SHP77 (cell line): ENCODE results near the gene SLC25A23.

Experiments used
- DNase-seq, 2 experiments: peaks; one replicate each; lab custom pipeline; 2025; lab: John Stamatoyannopoulos, UW

SLC25A23 gene

DNA sequence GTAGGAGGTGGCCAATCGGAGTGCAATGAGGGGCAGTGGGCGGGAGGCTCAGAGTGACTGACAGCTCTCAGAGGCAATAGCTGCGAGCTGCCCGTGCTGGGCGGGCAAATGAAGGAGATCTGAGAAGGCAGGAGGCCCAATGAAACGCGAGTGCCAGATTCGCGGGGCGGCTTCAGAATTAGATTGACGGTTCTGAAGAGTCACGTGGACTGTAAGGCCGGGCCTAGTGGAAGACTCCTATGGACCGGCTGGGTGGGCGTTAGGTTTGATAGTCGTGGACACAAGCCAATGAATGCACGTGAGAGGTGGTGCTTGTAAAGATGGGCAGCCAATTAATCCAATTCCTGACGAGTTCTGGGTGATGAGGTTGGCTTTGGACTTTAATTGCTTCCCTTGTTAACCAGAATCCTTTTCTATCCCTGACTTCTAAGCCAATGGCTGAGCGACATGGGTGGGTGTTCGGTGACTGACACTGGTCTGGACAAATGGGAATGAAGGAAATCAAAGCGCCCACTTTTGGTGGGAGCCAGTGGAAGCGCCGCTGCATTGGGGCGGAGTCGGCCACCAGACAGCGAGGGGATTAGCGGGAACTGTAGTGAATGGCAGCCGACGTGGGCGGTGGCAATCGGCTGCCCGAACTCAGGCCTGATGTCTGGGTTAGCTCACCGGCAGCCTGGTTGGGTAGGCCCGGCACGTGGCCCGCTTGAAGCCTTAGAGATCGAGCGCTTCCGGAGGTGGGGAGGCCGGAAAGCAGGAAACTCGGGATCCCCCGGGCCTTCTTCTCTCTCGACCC is 34.5 kb downstream of the SLC25A23 start:
- DNase-seq, result peak; percentile 99 to 100

DNA sequence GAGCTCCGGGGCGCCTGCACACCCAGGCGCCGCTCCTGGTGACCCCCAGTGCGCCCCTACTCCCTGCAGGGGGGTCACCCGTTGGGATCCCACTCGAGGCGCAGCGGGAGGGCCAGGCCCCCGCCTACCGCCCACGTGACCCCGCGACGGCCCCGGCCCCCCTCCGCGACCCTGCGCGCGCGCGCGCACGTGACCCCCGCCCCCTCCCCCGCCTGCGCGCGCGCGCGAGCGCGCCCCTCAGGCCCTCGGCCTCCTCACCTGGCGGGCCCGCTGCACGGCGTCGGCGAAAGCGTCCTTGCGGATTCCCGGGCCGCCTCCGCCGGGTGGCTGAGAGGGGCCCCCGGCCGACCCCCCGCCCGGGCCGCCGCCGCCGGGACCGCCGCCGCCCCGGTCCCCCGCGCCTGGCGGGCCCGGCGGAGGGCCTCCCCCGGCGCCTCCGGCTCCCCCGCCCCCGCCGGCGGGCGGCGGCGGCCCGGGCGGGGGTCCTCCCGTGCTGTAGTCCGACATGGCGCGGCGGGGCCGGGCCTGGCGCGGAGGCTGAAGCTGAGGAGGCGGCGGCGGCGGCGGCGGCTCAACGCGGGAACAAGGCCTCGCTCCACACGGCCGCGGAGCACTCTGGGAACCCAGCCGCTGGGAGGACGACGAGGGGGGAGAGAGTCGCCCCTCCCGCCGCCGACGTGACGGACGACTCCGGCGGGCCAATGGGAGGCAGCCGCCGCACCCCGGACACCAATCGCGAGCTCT is 35.2 kb downstream of the SLC25A23 start, which contains the start of gene KHSRP:
KHSRP (minus strand) TSS at position 617 of the 744 bp plus-strand sequence; CDS start at position 507, 110 bp downstream.
- DNase-seq, result no peak

DNA sequence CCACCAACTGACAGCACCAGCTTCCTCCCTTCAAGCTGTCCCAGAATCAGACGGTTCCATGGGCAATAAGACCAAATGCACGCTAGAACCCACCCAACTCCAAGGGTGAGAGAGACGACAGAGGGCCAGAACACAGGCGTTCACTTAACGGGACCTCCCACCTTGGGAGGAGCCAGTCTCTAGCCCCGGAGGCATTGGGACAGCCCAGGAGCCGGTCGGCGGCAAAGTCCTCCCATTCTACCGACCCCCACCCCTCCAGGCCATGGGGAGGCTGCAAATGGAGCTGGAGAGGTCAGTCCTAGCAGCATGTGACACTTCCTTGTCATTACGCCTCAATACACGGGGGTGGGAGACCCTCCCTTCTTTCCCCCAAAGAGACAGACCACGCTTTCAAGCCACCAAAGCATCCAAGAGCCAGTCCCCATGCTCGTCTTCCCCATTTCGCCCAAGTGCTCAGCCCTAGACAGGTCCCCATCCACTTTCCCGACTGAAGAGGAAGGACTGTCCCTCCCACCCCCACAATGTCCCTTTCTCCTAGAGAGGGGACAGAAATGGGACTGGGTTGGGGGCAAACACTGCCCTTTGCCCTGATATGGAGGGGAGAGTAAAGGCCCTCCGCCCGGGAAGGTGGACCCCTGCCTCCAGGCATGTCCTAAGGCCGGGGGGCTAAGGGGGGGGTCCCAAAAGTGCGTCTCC is 35.9 kb downstream of the SLC25A23 start:
- no peak for DNase-seq

- DNase-seq, result no peak
Measured at GRCh38 chr19:6421075-6422014, 38.2 kb downstream of the SLC25A23 start.

DNA sequence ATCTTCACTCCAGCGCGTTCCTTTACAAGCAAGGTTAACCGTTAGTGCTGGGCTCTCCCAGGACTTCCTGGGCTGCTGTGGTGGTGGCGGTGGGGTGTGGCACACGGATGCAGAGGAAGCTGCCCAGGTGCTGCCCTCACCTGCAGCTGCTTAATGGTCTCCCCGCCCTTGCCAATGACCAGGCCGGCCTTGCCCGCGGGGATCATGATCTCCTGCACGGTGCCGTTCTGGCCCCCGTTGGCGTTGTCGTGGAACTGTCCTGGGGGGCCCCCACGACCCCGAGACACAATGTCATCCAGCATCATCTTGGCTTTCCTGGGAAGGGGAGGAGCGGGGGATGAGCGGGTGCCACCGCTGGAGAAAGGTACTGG is 41.0 kb downstream of the SLC25A23 start:
- no peak for DNase-seq

GRCh38 chr19:6417713-6418561 is 41.7 kb downstream of the SLC25A23 start:
- no peak for DNase-seq

- no peak for DNase-seq
Measured at GRCh38 chr19:6416658-6417405, 42.8 kb downstream of the SLC25A23 start.

DNA sequence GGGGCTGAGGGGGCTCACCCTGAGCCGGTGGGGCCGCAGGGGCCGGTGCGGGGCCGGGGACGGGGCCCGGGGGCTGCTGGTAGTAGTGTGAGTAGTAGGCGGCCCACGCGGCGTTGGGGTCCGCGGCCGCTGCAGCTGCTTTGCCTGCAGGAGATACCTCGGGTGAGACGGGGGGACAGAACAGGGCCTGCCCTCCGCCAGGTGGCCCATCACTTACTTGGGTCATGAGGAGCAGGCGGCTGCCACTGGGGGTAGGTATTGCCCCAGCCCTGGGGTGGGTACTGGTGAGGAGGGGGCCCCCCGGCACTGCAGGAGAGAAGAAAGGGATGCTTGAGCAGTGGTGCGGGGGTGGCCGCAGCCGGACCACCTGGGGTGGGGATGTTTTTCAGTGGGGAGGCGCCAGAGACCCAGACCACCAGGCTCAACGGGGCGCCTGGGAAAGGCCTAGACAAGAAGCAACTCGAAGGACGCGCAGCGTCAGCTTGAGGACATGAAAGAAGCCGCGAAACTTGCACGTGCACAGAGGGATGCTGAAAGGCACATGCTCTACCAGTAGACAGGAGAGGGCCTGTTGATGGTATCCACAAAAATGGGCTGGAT is 43.9 kb downstream of the SLC25A23 start:
- DNase-seq, result no peak

DNA sequence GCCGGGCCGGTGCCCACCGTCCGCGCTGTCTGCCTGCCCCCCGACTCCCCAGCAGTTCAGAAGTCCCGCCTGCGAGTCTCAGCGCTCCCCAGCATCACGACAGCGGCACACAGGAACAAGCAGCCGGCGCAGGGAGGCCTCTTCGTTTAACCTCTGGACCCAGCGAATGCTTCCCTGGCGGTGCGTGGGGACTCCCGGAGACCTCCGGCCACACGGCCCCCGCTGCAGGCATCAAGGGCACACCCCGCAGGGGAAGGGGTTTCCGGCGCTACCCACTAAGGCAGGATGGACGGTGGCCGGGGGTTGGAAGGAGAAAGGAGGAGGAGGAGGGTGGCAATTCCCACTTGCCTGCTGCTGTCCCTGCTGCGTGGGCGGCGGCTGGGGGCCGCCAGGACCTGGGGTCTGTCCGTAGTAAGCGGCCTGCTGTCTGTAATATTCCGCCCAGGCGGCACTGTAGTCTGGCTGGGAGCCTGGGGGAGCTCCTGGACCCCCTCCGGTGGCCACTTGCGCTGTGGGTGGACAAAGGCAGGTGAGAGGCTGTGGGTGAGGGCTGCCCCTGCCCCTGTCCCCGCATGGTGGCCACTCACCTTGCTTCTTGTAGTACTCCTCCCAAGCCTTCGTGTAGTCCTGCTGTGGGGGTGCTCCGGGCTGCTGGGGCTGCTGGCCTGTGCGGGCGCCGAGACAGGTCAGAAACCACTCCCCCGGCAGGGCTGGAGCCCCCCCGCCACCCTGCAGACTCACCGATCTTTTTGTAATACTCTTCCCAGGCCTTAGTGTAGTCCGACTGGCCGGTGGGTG is 44.6 kb downstream of the SLC25A23 start:
- no peak for DNase-seq

DNA sequence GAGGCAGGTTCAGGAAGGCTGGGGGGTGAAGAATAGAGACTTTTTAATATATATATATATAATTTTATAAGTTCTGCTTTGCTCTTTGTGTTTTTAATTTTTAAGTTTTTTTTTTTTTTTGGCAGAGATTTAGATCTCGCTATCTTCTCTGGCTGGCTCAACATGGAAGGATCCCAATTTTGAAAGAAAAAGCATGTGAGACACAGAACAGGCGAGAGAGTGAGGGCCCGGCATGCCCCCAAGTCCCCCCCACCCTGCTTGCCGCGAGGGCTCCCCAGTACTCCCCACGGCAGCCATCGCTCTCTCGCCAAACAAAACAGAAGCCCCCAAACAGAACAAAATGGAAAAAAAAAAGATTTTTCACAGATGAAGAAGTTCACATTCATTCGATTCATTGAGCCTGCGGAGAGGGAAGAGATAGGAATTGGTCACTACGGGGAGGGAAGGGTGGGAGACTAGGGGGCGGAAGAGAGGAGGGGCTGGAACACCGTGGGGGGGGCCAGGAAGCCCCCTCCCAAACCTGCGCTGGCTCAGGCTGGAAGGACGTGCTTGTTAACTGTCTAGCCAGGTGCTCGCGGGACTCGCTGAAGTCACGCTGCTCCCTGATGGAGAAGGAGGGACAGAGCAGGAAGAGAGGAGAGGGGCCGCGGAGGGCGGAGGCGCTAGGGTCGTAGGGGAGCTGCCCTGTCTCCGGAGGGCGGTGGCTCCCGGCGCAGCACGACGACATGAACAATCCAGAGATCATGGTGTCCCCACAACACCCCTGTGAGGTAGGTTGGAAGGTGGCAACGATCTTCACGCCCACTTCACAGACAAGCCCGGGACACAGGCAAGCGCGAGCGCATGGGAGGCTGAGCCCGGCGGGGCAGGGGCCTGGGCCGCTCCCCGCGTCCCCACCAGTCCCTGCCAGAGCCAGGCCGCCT is 45.6 kb downstream of the SLC25A23 start:
- no peak for DNase-seq

DNA sequence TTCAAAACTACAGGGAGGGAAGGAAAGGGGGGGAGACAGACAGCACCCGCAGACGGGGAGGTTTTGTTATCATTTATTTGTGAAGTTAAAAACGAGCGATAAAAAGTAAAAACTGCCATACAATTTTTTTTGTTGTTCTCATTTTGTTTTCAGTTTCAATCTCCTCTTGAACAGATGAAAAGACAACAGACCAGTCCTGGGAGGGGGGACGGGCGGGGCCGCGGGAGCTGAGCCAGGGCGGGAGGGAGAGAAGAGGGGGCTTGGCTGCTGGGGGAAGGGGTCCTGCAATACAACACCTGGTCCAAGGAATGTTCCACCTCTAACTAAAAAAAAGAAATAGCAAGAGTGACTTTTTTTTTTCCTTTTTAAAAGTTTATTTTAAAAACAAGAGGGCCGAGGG is 46.3 kb downstream of the SLC25A23 start:
- no peak for DNase-seq

DNA sequence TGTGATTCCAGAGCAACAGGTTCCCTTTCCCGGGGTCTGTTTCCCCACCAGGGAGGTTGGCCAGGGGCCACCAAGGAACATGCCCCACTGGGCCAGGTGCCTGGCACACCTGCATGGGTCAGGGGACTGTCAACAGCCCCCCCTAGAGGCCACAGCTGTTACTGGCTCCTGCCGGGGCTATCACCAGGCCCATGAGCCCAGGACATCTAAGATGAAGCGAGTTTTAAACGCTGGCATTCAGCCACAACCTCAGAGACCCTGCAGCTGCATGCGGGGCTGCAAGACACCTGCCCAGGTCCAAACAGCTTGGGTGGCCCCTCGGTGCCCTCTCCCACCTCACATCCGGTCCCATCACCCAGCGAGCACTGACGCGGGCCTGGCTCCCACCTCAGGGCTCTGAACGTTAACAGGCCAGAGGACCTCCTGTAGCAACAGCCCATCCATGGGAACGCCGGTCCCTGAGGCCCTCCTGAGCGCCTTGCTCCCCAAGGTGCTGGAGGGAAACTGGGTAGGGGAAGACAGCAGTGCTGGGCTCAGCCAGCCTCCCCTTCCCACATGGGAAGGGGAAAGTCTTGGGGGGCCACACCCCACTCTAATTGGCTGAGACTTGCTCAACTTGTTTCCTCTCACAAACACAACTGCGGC is 47.0 kb downstream of the SLC25A23 start:
- peak in 1 of 2 experiments; percentile 8 for DNase-seq

GRCh38 chr19:6412061-6412446 is 47.5 kb downstream of the SLC25A23 start:
- DNase-seq, result no peak

DNA sequence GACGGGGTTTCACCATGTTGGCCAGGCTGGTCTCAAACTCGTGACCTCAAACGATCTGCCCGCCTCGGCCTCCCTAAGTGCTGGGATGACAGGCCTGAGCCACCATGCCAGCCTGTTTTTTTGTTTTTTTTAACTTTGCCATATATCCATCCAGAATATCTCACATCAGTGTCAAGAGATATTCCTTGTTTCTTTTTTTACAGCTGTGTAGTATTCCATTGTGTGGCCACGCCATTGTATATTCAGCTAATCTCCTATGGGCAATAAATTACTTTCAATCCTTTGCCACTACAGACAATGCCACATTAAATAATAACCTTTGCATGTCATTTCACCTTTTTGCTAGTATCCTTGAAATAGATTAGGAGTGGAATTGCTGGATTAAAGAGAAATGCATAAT is 50.2 kb downstream of the SLC25A23 start:
- DNase-seq, result no peak

DNA sequence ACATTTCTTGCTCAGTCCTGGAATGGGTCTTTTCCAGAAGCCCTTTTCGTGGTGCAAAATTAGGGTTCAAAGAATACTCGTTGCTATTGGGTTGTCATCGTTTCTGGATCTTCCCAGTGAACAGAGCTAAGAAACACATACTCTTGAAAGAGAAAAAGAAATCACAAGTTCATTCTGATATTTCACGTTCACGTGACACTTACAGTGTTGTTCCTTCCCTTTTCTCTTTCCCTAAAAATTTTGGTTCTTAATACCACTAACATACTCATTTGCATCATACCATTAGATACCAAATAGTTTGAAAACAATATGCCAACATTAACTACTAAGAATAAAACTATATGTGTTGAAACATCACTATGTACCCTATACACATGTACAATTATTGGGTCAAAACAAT is 53.2 kb downstream of the SLC25A23 start:
- no peak for DNase-seq

DNA sequence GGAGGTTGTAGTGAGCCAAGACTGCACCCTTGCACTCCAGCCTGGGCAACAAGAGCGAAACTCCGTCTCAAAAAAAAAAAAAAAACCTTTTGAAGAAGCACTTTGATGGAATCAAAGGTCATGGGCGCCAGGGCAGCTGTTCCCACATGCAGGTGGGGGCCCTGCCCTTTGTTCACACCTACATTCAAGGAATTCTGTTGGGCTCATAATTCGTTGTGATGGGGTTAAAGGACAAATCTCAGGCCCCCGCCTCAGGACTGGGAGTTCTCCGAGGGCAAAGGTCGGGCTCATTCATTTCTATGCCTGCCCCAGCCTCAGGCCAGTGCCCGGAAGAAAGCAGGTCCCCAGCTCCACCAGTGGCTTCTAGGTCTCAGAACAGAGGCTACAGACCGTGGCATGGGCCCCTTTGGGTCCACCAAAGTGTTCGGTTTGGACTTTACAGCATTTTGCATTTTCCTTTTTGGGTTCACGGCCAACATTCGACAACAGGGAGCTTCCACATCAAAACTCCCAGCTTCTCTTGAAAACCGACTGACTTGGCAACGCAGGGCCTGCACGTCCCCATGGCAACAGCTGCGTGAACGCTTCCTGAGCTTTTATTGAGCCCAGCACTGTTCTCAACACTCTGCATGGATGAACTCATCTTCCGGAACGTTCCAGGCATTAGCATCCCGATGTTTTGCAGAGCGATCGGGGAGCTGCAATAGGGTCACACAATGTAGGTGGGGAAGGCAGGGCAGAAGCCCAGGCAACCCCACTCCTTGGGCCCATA is 56.6 kb downstream of the SLC25A23 start:
- DNase-seq, result no peak
